ENCODE data around the gene IL17REL.

The IL17REL gene

DNA sequence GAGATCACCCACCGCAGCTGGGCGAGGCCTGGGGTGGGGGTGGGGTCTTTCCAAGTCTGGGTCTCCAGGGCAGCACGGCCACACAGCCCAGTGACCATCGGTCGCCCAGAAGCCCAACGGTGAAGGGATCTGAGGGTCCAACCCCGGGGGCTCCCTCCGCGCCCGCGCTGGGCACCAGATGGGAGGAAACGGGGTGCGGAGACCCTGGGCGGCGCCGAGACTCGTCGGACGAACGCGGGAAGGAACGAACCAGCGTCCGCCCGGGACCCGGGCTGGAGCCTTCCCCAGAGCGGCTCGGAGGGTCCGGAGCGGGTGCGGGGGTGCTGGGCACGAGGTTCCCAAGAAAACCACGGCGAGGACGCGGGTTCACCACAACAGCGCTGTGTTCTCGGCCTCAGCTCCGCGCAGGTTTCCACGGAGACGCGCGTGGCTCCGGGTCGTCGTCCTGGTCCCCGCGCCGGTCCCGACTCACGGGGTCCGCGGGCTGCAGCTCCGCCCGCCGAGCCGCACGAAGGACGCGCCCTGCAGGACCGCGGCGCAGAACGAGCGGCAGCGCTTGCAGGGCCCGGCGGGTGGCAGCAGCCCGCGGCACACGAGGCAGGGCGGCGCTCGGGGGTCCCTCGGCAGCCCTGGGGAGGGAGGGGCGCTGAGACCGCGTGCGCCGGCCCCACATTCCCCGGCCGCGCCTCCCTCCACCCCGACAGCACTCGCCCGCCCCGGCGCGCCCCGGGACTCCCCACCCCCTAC lies 2.3 kb upstream of the IL17REL start:
- Histone ChIP-seq H3K4me3 (replicated peaks; ENCODE audit: insufficient read depth, low read length) (no peak overlapping the region), H3K27me3 (ENCODE audit: insufficient read depth, poor library complexity, severe bottlenecking) (peaks cover 60% of the 10 kb centered on the region), H3K27ac (replicated peaks) (no peak overlapping the region)
- no peak for DNase-seq (ENCODE audit: low read depth in 1 of 2, low spot score in 1 of 2)
- TF ChIP-seq, protein P1, sequence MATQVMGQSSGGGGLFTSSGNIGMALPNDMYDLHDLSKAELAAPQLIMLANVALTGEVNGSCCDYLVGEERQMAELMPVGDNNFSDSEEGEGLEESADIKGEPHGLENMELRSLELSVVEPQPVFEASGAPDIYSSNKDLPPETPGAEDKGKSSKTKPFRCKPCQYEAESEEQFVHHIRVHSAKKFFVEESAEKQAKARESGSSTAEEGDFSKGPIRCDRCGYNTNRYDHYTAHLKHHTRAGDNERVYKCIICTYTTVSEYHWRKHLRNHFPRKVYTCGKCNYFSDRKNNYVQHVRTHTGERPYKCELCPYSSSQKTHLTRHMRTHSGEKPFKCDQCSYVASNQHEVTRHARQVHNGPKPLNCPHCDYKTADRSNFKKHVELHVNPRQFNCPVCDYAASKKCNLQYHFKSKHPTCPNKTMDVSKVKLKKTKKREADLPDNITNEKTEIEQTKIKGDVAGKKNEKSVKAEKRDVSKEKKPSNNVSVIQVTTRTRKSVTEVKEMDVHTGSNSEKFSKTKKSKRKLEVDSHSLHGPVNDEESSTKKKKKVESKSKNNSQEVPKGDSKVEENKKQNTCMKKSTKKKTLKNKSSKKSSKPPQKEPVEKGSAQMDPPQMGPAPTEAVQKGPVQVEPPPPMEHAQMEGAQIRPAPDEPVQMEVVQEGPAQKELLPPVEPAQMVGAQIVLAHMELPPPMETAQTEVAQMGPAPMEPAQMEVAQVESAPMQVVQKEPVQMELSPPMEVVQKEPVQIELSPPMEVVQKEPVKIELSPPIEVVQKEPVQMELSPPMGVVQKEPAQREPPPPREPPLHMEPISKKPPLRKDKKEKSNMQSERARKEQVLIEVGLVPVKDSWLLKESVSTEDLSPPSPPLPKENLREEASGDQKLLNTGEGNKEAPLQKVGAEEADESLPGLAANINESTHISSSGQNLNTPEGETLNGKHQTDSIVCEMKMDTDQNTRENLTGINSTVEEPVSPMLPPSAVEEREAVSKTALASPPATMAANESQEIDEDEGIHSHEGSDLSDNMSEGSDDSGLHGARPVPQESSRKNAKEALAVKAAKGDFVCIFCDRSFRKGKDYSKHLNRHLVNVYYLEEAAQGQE (IDR thresholded peaks at IDR 0.05; ENCODE audit: insufficient replicate concordance, low read depth): no peak
- no peak for TF ChIP-seq GABPA (IDR thresholded peaks at IDR 0.05; ENCODE audit: low read depth)
- TF ChIP-seq, protein P2, sequence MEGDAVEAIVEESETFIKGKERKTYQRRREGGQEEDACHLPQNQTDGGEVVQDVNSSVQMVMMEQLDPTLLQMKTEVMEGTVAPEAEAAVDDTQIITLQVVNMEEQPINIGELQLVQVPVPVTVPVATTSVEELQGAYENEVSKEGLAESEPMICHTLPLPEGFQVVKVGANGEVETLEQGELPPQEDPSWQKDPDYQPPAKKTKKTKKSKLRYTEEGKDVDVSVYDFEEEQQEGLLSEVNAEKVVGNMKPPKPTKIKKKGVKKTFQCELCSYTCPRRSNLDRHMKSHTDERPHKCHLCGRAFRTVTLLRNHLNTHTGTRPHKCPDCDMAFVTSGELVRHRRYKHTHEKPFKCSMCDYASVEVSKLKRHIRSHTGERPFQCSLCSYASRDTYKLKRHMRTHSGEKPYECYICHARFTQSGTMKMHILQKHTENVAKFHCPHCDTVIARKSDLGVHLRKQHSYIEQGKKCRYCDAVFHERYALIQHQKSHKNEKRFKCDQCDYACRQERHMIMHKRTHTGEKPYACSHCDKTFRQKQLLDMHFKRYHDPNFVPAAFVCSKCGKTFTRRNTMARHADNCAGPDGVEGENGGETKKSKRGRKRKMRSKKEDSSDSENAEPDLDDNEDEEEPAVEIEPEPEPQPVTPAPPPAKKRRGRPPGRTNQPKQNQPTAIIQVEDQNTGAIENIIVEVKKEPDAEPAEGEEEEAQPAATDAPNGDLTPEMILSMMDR (IDR thresholded peaks at IDR 0.05; ENCODE audit: insufficient read depth, low read length): no peak
- TF ChIP-seq POLR2AphosphoS5 (IDR thresholded peaks at IDR 0.05; ENCODE audit: low read depth): no peak
- no peak for TF ChIP-seq SPI1 (IDR thresholded peaks at IDR 0.05; ENCODE audit: borderline replicate concordance, low read depth)

DNA sequence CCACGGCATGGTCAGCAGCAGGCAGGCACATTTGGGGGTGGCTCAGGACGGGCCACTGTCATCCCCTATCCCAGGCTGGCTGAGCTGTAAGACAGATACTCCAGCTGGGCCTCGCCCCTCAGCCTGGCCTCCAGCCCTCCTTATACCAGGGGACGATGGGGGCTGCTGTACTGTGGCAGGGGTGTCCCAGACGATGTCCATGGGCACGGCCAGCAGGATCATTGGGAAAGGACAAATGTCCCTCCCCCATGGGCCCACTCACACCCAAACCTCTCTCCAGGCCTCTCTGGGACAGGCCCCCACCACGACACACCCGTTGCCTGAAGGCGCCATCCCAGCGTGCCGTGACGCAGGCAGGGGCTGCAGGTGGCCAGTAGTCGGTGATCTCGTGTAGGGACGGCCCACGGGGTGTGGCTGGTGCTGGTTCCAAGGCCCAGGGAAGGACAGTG lies 1.5 kb upstream of the IL17REL start:
- TF ChIP-seq SPI1 (IDR thresholded peaks at IDR 0.05; ENCODE audit: borderline replicate concordance, low read depth): no peak
- TF ChIP-seq, protein P1 (IDR thresholded peaks at IDR 0.05; ENCODE audit: insufficient replicate concordance, low read depth): no peak
- no peak for TF ChIP-seq GABPA (IDR thresholded peaks at IDR 0.05; ENCODE audit: low read depth)
- TF ChIP-seq POLR2AphosphoS5 (IDR thresholded peaks at IDR 0.05; ENCODE audit: low read depth): no peak
- TF ChIP-seq, protein P2 (IDR thresholded peaks at IDR 0.05; ENCODE audit: insufficient read depth, low read length): no peak
- no peak overlapping the region for H3K4me3 ChIP-seq (replicated peaks; ENCODE audit: insufficient read depth, low read length)
- H3K27ac ChIP-seq (replicated peaks): no peak overlapping the region
- no peak for DNase-seq (ENCODE audit: low read depth in 1 of 2, low spot score in 1 of 2)
- H3K27me3 ChIP-seq (ENCODE audit: insufficient read depth, poor library complexity, severe bottlenecking): peaks cover 60% of the 10 kb centered on the region

DNA sequence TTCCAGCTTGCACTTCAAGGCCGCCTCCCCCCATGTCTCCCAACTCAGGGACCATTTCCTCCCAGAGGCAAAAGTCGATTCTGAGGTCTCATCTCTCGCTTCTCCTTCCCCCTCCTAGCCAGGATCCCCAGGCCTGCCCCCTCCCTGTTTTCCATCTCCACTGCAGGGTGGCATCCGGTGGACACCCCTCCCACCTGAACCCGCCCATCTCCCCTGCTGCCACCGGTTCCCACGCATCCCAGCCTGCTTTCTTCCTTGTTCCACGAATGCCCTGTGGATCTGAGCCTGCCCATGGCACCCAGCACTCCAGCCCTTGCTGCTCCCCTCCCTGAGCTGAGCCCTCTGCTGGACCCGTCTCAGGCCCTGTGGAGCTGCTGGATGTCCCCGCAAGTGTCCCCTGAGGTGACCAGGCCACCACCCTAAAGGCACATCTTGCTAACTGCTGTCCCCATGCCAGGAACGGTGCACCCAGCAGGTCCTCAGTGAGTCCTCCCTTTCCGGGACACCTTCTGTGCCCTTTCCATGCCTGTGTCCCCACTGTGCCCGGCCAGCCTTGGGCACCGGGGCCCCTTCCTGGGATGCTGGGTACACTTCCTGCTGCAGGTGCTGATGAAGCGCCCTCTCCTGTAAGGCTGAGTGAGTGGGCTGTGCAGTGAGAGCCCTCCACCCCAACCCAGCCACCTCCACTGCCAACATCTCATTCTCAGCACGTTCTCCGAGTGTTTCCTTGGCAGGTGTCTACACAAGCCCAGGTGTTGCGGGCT lies 936 bp downstream of the IL17REL start:
- H3K4me3 ChIP-seq (replicated peaks; ENCODE audit: insufficient read depth, low read length): no peak overlapping the region
- TF ChIP-seq SPI1 (IDR thresholded peaks at IDR 0.05; ENCODE audit: borderline replicate concordance, low read depth) (no peak), POLR2AphosphoS5 (IDR thresholded peaks at IDR 0.05; ENCODE audit: low read depth) (no peak), GABPA (IDR thresholded peaks at IDR 0.05; ENCODE audit: low read depth) (no peak)
- TF ChIP-seq, protein P2 (IDR thresholded peaks at IDR 0.05; ENCODE audit: insufficient read depth, low read length): no peak
- TF ChIP-seq, protein P1 (IDR thresholded peaks at IDR 0.05; ENCODE audit: insufficient replicate concordance, low read depth): no peak
- DNase-seq (ENCODE audit: low read depth in 1 of 2, low spot score in 1 of 2): no peak
- H3K27ac ChIP-seq (replicated peaks): no peak overlapping the region
- peaks cover 51% of the 10 kb centered on the region for H3K27me3 ChIP-seq (ENCODE audit: insufficient read depth, poor library complexity, severe bottlenecking)

Data from HL-60 (cell line).